Breast epithelium (tissue), 3 donors: ENCODE measurements around the gene EXOC3L2.

Experiments used
- CTCF ChIP-seq, 3 donors: fragments of 450-650 bp; IDR thresholded peaks; one replicate each; pipeline ENCODE4 v1.5.1; 2016 to 2017; ENCODE audit warnings: antibody characterized with exemption in 3 of 3, mild to moderate bottlenecking in 3 of 3, moderate library complexity in 3 of 3
- POLR2A ChIP-seq: fragments of 450-650 bp; IDR thresholded peaks from one replicate; pipeline ENCODE4 v1.6.1; 2016; ENCODE audit warnings: antibody characterized with exemption, mild to moderate bottlenecking, moderate library complexity
- POLR2AphosphoS5 ChIP-seq, 3 donors: sonication (generic); formaldehyde crosslinking; IDR thresholded peaks; one replicate each; pipeline ENCODE4 v1.6.1; 2017; ENCODE audit warnings: antibody characterized with exemption in 3 of 3

- TF ChIP-seq CTCF (IDR thresholded peaks at IDR 0.05), result no peak
- TF ChIP-seq POLR2A, result no peak
- no peak for TF ChIP-seq POLR2AphosphoS5 (IDR thresholded peaks at IDR 0.05)
These were observed 61.1 kb downstream of the EXOC3L2 start for GRCh38 chr19:45184115-45184514.
